ENCODE data around the gene ZNRF3.
"Not testable (repeated sequence)": the region's sequence is repeated elsewhere in the genome, so short reads cannot be mapped to it uniquely, and the experiment has no call there.

Gene ZNRF3

GRCh38 chr22:28905256-28905832 lies 22.0 kb downstream of the ZNRF3 start:
- in situ Hi-C loops (cut with HindIII; ENCODE audit: low sequenced_read_pairs) = no loop called here

- in situ Hi-C loops (cut with HindIII; ENCODE audit: low sequenced_read_pairs) = no loop called here
These were observed 22.9 kb downstream of the ZNRF3 start for GRCh38 chr22:28906312-28906711.

- in situ Hi-C loops (cut with HindIII; ENCODE audit: low sequenced_read_pairs) = no loop called here
These were observed 24.1 kb downstream of the ZNRF3 start for GRCh38 chr22:28907311-28908008.

GRCh38 chr22:28908810-28909209 lies 25.4 kb downstream of the ZNRF3 start:
- in situ Hi-C loops (cut with HindIII; ENCODE audit: low sequenced_read_pairs) = not testable (repeated sequence)

GRCh38 chr22:28909375-28909774 lies 26.0 kb downstream of the ZNRF3 start:
- in situ Hi-C loops (cut with HindIII; ENCODE audit: low sequenced_read_pairs) = no loop called here

GRCh38 chr22:28910569-28911303 lies 27.4 kb downstream of the ZNRF3 start:
- in situ Hi-C loops (cut with HindIII; ENCODE audit: low sequenced_read_pairs) = no loop called here

- in situ Hi-C loops (cut with HindIII; ENCODE audit: low sequenced_read_pairs) = no loop called here
These were observed 27.9 kb downstream of the ZNRF3 start for GRCh38 chr22:28911304-28911690.

GRCh38 chr22:28911777-28912669 lies 28.7 kb downstream of the ZNRF3 start:
- in situ Hi-C loops (cut with HindIII; ENCODE audit: low sequenced_read_pairs) = no loop called here

- in situ Hi-C loops (cut with HindIII; ENCODE audit: low sequenced_read_pairs) = no loop called here
These were observed 30.8 kb downstream of the ZNRF3 start for GRCh38 chr22:28914201-28914600.

- in situ Hi-C loops (cut with HindIII; ENCODE audit: low sequenced_read_pairs) = loop anchor here (5.0 kb wide), 1 partner anchor 86 kb away; no protein-coding TSS in a partner anchor
These were observed 32.6 kb downstream of the ZNRF3 start for GRCh38 chr22:28915969-28916368.

GRCh38 chr22:28917747-28918549 lies 34.6 kb downstream of the ZNRF3 start:
- in situ Hi-C loops (cut with HindIII; ENCODE audit: low sequenced_read_pairs) = loop anchor here (5.0 kb wide), 1 partner anchor 84 kb away; no protein-coding TSS in a partner anchor

- in situ Hi-C loops (cut with HindIII; ENCODE audit: low sequenced_read_pairs) = loop anchor here (5.0 kb wide), 1 partner anchor 84 kb away; no protein-coding TSS in a partner anchor
These were observed 35.3 kb downstream of the ZNRF3 start for GRCh38 chr22:28918550-28919271.

- in situ Hi-C loops (cut with HindIII; ENCODE audit: low sequenced_read_pairs) = no loop called here
These were observed 37.6 kb downstream of the ZNRF3 start for GRCh38 chr22:28920757-28921584.

GRCh38 chr22:28921585-28921879 lies 38.2 kb downstream of the ZNRF3 start:
- in situ Hi-C loops (cut with HindIII; ENCODE audit: low sequenced_read_pairs) = no loop called here

- in situ Hi-C loops (cut with HindIII; ENCODE audit: low sequenced_read_pairs) = no loop called here
These were observed 39.3 kb downstream of the ZNRF3 start for GRCh38 chr22:28922540-28923244.

GRCh38 chr22:28923826-28924732 lies 40.7 kb downstream of the ZNRF3 start:
- in situ Hi-C loops (cut with HindIII; ENCODE audit: low sequenced_read_pairs) = no loop called here

GRCh38 chr22:28925916-28926315 lies 42.5 kb downstream of the ZNRF3 start:
- in situ Hi-C loops (cut with HindIII; ENCODE audit: low sequenced_read_pairs) = no loop called here
